Measurements from ENCODE around the gene MAPK8IP1. TPM values are rescaled to one million over a fixed set of nuclear protein-coding genes. Genes with fewer than 3 reads are reported as not detected.
A peak's percentile ranks its signal among the peaks of the same experiment; 100 is the strongest.

MAPK8IP1 gene
- total and polyA plus RNA-seq, 12 donors: 14.5 to 73.7 (median 33.3) TPM

DNA sequence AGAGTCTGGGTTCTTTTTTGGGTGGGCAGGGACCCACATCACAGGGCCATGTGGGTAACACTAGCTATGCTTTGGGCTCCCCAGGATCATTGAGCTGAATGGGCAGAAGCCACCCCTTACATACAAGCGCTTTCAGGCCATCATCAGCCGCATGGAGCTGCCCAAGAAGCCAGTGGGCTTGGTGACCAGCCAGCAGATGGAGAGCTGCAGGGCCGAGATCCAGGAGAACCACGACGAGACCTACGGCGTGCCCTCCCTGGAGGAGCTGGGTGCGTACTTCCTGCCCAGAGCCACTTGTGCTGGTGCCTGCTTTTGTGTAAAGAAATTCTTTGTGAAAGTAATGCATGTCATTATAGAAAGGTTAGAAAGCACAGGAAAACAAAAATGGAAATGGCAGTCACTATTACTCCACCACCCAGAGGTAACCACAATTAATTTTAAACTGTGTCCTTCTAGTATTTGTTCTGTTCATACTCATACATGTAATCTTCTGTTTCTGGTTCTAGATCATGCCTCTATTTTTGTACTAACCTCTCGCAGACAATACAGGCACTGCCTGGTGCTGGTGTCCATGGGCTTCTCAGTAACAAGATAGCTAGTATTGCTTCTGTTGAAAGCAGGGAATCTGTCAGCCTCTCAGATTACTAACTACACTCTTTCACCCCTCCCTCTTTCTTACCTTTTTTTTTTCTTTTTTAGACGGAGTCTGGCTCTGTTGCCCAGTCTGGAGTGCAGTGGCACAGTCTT is 24.5 kb upstream of the MAPK8IP1 start:
- DNase-seq: peak in 2 of 7 donors; percentile 27 to 55
- no peak overlapping the region for H3K4me3 ChIP-seq
- H3K9me3 ChIP-seq (replicated peaks in 1 of 3): no peaks in the 10 kb centered on the region
- H3K27ac ChIP-seq: peak overlapping the region in 3 of 5 donors; percentile 77 to 87 (median 83)
- no peaks in the 10 kb centered on the region for H3K27me3 ChIP-seq
- H3K4me1 ChIP-seq (replicated peaks in 1 of 2): peaks cover 36 to 40% of the 10 kb centered on the region in 2 donors
- H3K36me3 ChIP-seq (replicated peaks in 1 of 2): peaks cover 0 to 55% of the 10 kb centered on the region in 2 donors
- TF ChIP-seq, protein P1, sequence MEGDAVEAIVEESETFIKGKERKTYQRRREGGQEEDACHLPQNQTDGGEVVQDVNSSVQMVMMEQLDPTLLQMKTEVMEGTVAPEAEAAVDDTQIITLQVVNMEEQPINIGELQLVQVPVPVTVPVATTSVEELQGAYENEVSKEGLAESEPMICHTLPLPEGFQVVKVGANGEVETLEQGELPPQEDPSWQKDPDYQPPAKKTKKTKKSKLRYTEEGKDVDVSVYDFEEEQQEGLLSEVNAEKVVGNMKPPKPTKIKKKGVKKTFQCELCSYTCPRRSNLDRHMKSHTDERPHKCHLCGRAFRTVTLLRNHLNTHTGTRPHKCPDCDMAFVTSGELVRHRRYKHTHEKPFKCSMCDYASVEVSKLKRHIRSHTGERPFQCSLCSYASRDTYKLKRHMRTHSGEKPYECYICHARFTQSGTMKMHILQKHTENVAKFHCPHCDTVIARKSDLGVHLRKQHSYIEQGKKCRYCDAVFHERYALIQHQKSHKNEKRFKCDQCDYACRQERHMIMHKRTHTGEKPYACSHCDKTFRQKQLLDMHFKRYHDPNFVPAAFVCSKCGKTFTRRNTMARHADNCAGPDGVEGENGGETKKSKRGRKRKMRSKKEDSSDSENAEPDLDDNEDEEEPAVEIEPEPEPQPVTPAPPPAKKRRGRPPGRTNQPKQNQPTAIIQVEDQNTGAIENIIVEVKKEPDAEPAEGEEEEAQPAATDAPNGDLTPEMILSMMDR (IDR thresholded peaks at IDR 0.05): no peak
- no peak for TF ChIP-seq POLR2A (IDR thresholded peaks at IDR 0.05)
- 89 to 95% (median 94%) methylated on average over 8 to 10 of the region's 10 CpGs for WGBS, 4 donors
- intact Hi-C loops (cut with DNase I): loop anchor here in 1 of 2 donors (10.0 kb wide), 2 partner anchors 54 to 144 kb away; partner anchors contain the start of gene PEX16

DNA sequence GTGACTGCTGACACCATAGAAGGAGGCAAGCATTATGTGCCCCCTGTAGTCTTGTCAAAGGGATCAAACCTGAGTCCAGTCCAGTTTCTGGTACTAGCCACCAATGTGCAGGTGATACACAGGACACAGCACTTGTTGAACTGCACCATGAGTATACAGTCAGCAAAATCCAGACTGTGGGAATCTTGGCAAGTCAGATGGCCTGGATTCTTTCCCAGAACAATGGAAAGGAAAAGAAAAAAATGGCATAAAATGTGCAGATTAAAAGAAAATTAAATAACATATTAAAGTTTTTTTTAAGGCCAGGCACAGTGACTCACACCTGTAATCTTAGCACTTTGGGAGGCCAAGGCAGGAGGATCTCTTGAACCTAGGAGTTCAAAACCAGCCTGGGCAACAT is 21.4 kb upstream of the MAPK8IP1 start:
- intact Hi-C loops (cut with DNase I): loop anchor here in 1 of 2 donors (10.0 kb wide), 2 partner anchors 51 to 141 kb away; partner anchors contain the start of gene PEX16
- TF ChIP-seq, protein P1 (IDR thresholded peaks at IDR 0.05): no peak
- TF ChIP-seq POLR2A (IDR thresholded peaks at IDR 0.05): no peak
- H3K4me3 ChIP-seq: no peak overlapping the region

DNA sequence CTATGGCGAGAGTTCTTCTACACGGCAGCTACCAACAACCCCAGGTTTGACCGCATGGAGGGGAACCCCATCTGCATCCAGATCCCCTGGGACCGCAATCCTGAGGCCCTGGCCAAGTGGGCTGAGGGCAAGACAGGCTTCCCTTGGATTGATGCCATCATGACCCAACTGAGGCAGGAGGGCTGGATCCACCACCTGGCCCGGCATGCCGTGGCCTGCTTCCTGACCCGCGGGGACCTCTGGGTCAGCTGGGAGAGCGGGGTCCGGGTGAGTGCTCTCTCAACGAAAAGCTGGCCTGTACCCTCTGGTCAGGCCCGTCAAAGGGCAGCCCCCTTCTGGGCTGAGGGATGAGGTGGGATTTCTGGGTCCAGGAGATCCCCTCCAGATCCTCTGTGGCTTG is 15.9 kb upstream of the MAPK8IP1 start:
- no peak overlapping the region for H3K4me3 ChIP-seq
- no peaks in the 10 kb centered on the region for H3K4me1 ChIP-seq (replicated peaks in 1 of 2)
- no peaks in the 10 kb centered on the region for H3K9me3 ChIP-seq (replicated peaks in 1 of 3)
- no peak for DNase-seq
- no peaks in the 10 kb centered on the region for H3K27me3 ChIP-seq
- no peak for TF ChIP-seq POLR2A (IDR thresholded peaks at IDR 0.05)
- TF ChIP-seq, protein P1 (IDR thresholded peaks at IDR 0.05): no peak
- intact Hi-C loops (cut with DNase I): loop anchor here in 1 of 2 donors (10.0 kb wide), 2 partner anchors 45 to 135 kb away; partner anchors contain the start of gene PEX16
- peaks cover 0 to 73% of the 10 kb centered on the region in 2 donors for H3K36me3 ChIP-seq (replicated peaks in 1 of 2)
- H3K27ac ChIP-seq: no peak overlapping the region
- 87 to 95% (median 91%) methylated on average over 3 to 12 of the region's 12 CpGs for WGBS, 4 donors

More for the DNA sequence above, 21.4 kb upstream of the MAPK8IP1 start:
- peaks cover 14% of the 10 kb centered on the region in 2 donors for H3K4me1 ChIP-seq (replicated peaks in 1 of 2)
- H3K9me3 ChIP-seq (replicated peaks in 1 of 3): no peaks in the 10 kb centered on the region
- no peak for DNase-seq
- H3K36me3 ChIP-seq (replicated peaks in 1 of 2): peaks cover 0 to 69% of the 10 kb centered on the region in 2 donors
- no peaks in the 10 kb centered on the region for H3K27me3 ChIP-seq
- H3K27ac ChIP-seq: no peak overlapping the region

DNA sequence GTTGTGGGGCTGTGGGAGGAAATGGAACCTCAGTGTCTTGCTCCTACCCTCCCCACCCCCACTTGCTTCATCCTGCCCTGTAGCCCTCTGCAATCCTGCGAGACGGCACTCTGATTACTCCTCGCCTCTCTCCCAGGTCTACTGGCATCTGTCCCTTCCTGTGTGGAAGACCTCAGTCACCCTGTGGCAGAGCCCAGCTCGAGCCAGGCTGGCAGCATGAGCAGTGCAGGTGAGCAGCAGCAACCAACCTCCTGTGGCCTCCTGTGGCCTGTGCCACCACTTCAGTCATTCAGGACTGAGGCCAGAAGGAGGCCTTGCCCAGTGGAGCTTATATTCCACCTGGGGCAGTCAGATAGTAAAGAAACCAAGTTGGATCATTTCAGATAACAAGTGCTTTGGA is 14.7 kb upstream of the MAPK8IP1 start:
- intact Hi-C loops (cut with DNase I): no loop called here
- no peak for DNase-seq
- TF ChIP-seq POLR2A (IDR thresholded peaks at IDR 0.05): no peak
- TF ChIP-seq, protein P1 (IDR thresholded peaks at IDR 0.05): no peak
- no peaks in the 10 kb centered on the region for H3K9me3 ChIP-seq (replicated peaks in 1 of 3)
- no peak overlapping the region for H3K27ac ChIP-seq
- 78 to 91% (median 84%) methylated on average over 3 to 4 of the region's 4 CpGs for WGBS, 4 donors
- no peaks in the 10 kb centered on the region for H3K4me1 ChIP-seq (replicated peaks in 1 of 2)
- no peaks in the 10 kb centered on the region for H3K27me3 ChIP-seq
- peaks cover 0 to 78% of the 10 kb centered on the region in 2 donors for H3K36me3 ChIP-seq (replicated peaks in 1 of 2)
- no peak overlapping the region for H3K4me3 ChIP-seq

All from adrenal gland (tissue), 12 donors.